ENCODE results near the gene METAP1D. TPM values are rescaled to one million over a fixed set of nuclear protein-coding genes. Genes with fewer than 3 reads are reported as not detected.

Gene METAP1D
- total and polyA plus RNA-seq, 8 donors, result 2.8 to 24.4 (median 20.1) TPM

- peaks cover 42 to 78% of the 10 kb centered on the region in 2 donors for H3K4me1 ChIP-seq
- intact Hi-C loops (cut with DNase I), result no loop called here
- H3K27ac ChIP-seq, result no peak overlapping the region
These were observed 97.9 kb downstream of the METAP1D start for GRCh38 chr2:172097557-172098131.

GRCh38 chr2:172098287-172098649 lies 98.5 kb downstream of the METAP1D start:
- ATAC-seq (no peak), DNase-seq (no peak)
- no peak overlapping the region for H3K27ac ChIP-seq
- H3K9me3 ChIP-seq, result no peaks in the 10 kb centered on the region
- no peak overlapping the region for H3K4me3 ChIP-seq
- H3K27me3 ChIP-seq, result peaks cover 100% of the 10 kb centered on the region in 2 donors
- intact Hi-C loops (cut with DNase I), result no loop called here
- TF ChIP-seq CTCF (IDR thresholded peaks at IDR 0.05), result no peak
- H3K4me1 ChIP-seq, result peaks cover 46 to 83% of the 10 kb centered on the region in 2 donors
- no peaks in the 10 kb centered on the region for H3K36me3 ChIP-seq

More at GRCh38 chr2:172097557-172098131, 97.9 kb downstream of the METAP1D start:
- Histone ChIP-seq H3K36me3 (no peaks in the 10 kb centered on the region), H3K4me3 (no peak overlapping the region), H3K9me3 (no peaks in the 10 kb centered on the region), H3K27me3 (peaks cover 100% of the 10 kb centered on the region in 2 donors)
- no peak for DNase-seq
- no peak for ATAC-seq
- no peak for TF ChIP-seq CTCF (IDR thresholded peaks at IDR 0.05)

GRCh38 chr2:172098650-172099471 lies 99.1 kb downstream of the METAP1D start:
- Histone ChIP-seq H3K4me3 (peak overlapping the region; percentile 13 to 28), H3K9me3 (no peaks in the 10 kb centered on the region), H3K4me1 (peaks cover 48 to 88% of the 10 kb centered on the region in 2 donors), H3K36me3 (no peaks in the 10 kb centered on the region), H3K27ac (no peak overlapping the region), H3K27me3 (peaks cover 100% of the 10 kb centered on the region in 2 donors)
- intact Hi-C loops (cut with DNase I), result no loop called here
- ATAC-seq (peak; percentile 33), DNase-seq (peak in 1 of 4 donors; percentile 91)
- no peak for TF ChIP-seq CTCF (IDR thresholded peaks at IDR 0.05)

GRCh38 chr2:172099472-172100079 lies 99.8 kb downstream of the METAP1D start:
- peaks cover 100% of the 10 kb centered on the region in 2 donors for H3K27me3 ChIP-seq
- no peak overlapping the region for H3K27ac ChIP-seq
- H3K9me3 ChIP-seq, result no peaks in the 10 kb centered on the region
- no peak for ATAC-seq
- DNase-seq, result no peak
- no peak for TF ChIP-seq CTCF (IDR thresholded peaks at IDR 0.05)
- intact Hi-C loops (cut with DNase I), result loop anchor here in 1 of 2 donors (10.0 kb wide), 1 partner anchor 285 kb away; no protein-coding TSS in a partner anchor
- H3K4me3 ChIP-seq, result peak overlapping the region in 1 of 2 donors; percentile 28
- H3K36me3 ChIP-seq, result no peaks in the 10 kb centered on the region
- H3K4me1 ChIP-seq, result peaks cover 46 to 83% of the 10 kb centered on the region in 2 donors

All from left lung (tissue), 10 donors.